K562 (cell line): ENCODE results near the gene ARHGAP18. TPM values are rescaled to one million over a fixed set of nuclear protein-coding genes. Genes with fewer than 3 reads are reported as not detected.

Experiments used
- FOXK2 ChIP-seq, 2 experiments: fragments of 450-650 bp; IDR thresholded peaks in 1 of 2; conservative IDR thresholded peaks in 1 of 2; 2 replicates each; pipeline ENCODE4 v1.6.1; 2016; ENCODE audit warnings: low read depth in 2 of 2, mild to moderate bottlenecking in 1 of 2
- GTF2B ChIP-seq: IDR thresholded peaks from 2 replicates; pipeline ENCODE4 v1.6.1; 2011; ENCODE audit not compliant: insufficient read length; ENCODE audit errors: extremely low read depth
- MNT ChIP-seq, 2 experiments: fragments of 450-650 bp; conservative IDR thresholded peaks; 2 replicates each; pipeline ENCODE4 v1.6.1; 2017; ENCODE audit warnings: mild to moderate bottlenecking in 2 of 2, moderate library complexity in 2 of 2
- TEAD4 ChIP-seq, 2 experiments: sonication (generic) in 1 of 2; formaldehyde crosslinking in 1 of 2; IDR thresholded peaks; 2 replicates each; pipeline versions ENCODE4 v1.6.1 to v1.8.0; 2012 to 2022; ENCODE audit warnings: borderline replicate concordance in 1 of 2, inconsistent platforms in 1 of 2, low read length in 1 of 2, mild to moderate bottlenecking in 1 of 2, missing genetic modification reagents in 1 of 2
- ZBED1 ChIP-seq: IDR thresholded peaks from 2 replicates; pipeline ENCODE4 v1.6.1; 2014
- polyA plus RNA-seq, 8 experiments: library from polyadenylated mRNA; depleted of rRNA in 4 of 8; stranded (reverse) in 5 of 8; unstranded in 3 of 8; fragments of >200 nt; fragmentation: Nextera tagmentation in 2 of 8; fragmentation: Illumina TruSeq in 1 of 8; extraction: Ambion mirVana in 2 of 8; extraction: Trizol in 1 of 8; gene quantifications; 2 replicates each; pipeline versions ENCODE4 v1.2.1 to v1.2.3, GENCODE V29; 2011 to 2014; ENCODE audit warnings: inconsistent platforms in 1 of 8, missing spikeins in 1 of 8
- total RNA-seq, 7 experiments: library from RNA; depleted of rRNA in 6 of 7; stranded (reverse); fragments of >200 nt in 6 of 7; fragmentation: Illumina TruSeq in 2 of 7; extraction: Trizol in 2 of 7; gene quantifications; 2 replicates each; pipeline versions ENCODE4 v1.2.1 to v1.2.3, GENCODE V29; 2011 to 2021; ENCODE audit warnings: low replicate concordance in 1 of 7
- TF ChIP-seq, protein P1 (sequence below): IDR thresholded peaks from 3 replicates; pipeline ENCODE4 v1.6.1; 2011; ENCODE audit warnings: borderline replicate concordance, mild to moderate bottlenecking, moderate library complexity; ENCODE audit not compliant: insufficient read length; ENCODE audit errors: extremely low read depth

ARHGAP18 gene
- total and polyA plus RNA-seq, 9 of the 15 experiments (the other 6 are each of a cell fraction or from before 2014, with no cell fraction given) = 13.3 to 29.7 (median 21.1) TPM

GRCh38 chr6:129651291-129651691 lies 58.7 kb downstream of the ARHGAP18 start (continued):
- TF ChIP-seq FOXK2 (conservative IDR thresholded peaks at IDR 0.05 in 1 of 2, IDR thresholded peaks at IDR 0.05 in 1 of 2; ENCODE audit: low read depth in 2 of 2) = no peak
- no peak for TF ChIP-seq TEAD4 (IDR thresholded peaks at IDR 0.05; ENCODE audit: low read length)
- no peak for TF ChIP-seq TEAD4 (CRISPR knock-in tag; IDR thresholded peaks at IDR 0.05; ENCODE audit: borderline replicate concordance)
- TF ChIP-seq MNT (conservative IDR thresholded peaks at IDR 0.05) = no peak
- TF ChIP-seq ZBED1 = no peak
- TF ChIP-seq, protein P1, sequence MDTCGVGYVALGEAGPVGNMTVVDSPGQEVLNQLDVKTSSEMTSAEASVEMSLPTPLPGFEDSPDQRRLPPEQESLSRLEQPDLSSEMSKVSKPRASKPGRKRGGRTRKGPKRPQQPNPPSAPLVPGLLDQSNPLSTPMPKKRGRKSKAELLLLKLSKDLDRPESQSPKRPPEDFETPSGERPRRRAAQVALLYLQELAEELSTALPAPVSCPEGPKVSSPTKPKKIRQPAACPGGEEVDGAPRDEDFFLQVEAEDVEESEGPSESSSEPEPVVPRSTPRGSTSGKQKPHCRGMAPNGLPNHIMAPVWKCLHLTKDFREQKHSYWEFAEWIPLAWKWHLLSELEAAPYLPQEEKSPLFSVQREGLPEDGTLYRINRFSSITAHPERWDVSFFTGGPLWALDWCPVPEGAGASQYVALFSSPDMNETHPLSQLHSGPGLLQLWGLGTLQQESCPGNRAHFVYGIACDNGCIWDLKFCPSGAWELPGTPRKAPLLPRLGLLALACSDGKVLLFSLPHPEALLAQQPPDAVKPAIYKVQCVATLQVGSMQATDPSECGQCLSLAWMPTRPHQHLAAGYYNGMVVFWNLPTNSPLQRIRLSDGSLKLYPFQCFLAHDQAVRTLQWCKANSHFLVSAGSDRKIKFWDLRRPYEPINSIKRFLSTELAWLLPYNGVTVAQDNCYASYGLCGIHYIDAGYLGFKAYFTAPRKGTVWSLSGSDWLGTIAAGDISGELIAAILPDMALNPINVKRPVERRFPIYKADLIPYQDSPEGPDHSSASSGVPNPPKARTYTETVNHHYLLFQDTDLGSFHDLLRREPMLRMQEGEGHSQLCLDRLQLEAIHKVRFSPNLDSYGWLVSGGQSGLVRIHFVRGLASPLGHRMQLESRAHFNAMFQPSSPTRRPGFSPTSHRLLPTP = no peak
- no peak for TF ChIP-seq GTF2B
